Cardiac septum (tissue), 1 donor: Measurements from ENCODE around the gene GCN1. TPM values are rescaled to one million over a fixed set of nuclear protein-coding genes. Genes with fewer than 3 reads are reported as not detected.

Experiments
- DNase-seq: peaks from one replicate; pipeline ENCODE4 v3.0.0-alpha.2; 2020; ENCODE audit warnings: low spot score
- intact Hi-C: fragments of 100-400 bp; cut with DNase I; formaldehyde crosslinking; loops from one replicate; pipeline ENCODE4 v1.14.0; 2022
- microRNA-seq: library from miRNA; unstranded; fragments of <30 nt; microRNA quantifications from one replicate; pipeline ENCODE4 v1.2.0, GENCODE V29; 2020
- total RNA-seq: library from RNA; stranded (reverse); fragmentation: NEBNext Ultra II Directional; extraction: Animal tissue kit (Norgen Biotek cat#: 25700); gene quantifications from one replicate; pipeline ENCODE4 v1.2.1, GENCODE V29; 2021
- donor health status: DM: no; HTN: no; CAD: no.

Gene GCN1
- total RNA-seq, 1 donor from 2014 or later = 39.8 TPM

DNA sequence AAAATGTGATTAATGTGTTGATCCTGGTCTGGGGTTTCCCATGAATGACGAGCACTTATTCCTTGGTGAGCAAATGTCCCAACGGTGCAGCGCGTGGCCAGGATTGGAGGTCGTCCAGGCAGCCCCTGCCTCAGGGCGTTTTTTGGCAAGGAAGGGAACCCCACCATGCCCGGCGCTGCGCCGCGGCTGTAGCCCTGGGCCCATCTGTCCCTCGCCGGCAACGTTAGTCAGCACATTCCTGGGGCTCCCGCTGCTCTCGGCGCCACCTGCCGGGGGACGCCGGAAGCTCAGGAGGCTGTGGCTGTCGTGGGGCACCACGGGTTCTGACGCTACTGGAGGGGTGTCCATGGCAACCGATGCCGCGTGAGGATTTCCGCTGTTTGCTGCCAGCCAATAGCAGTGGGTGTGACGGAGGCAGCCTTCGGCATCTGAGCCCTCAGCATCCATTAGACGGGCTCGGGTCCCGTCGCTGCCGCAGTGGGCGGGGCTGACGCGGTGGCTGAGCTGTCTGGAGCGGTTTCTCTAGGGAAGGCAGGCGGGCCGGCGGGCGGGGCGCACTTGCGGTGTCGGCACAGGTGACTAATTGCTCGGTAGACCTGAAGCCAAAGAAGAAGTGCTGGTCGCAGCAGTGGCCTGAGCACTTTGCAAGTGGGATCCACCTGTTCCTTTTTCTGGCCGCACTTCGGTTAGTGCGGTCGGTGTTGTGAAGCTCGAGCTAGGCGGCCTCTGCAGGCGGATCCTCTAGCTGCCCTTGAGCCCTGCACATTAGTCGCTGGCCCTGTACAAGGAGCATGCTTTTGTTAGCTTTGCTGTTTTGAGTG lies 107.5 kb downstream of the GCN1 start:
- intact Hi-C loops = loop anchor here (5.0 kb wide), 1 partner anchor 285 kb away; no protein-coding TSS in a partner anchor
- peak; percentile 99 for DNase-seq

DNA sequence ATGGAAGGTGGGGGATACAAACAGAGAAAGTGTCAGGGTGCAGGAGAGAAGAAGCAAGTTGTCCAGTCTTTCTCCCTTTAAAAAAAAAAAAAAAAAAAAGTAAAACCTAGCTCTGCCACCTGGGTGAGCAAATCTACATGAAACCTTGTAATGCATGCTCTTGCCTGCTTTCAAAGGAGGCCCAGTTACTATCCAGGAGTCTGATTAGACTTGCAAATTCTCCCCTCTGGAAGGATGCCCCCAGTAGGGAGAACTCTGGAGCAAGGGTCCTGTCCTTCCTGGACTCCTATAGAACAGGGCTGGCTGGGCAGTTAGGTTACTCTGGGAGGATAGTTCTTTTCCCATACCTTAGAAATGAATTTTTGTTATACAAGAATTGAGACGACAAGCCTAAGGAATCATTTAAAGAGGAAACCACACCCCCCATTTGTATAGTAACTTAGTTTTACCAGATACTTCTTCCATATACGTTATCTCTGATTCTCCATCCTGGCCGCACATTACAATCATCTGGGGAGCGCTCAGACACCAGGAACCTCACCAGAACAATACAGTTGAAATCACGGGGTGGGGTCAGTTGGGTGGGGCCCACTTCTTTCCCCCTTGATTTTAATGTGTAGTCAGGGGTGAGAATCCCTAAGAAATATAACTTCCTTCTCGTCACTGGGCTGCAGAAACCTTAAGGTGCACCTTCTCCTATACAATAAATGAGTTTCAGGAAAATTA lies 108.4 kb downstream of the GCN1 start:
- DNase-seq = no peak
- intact Hi-C loops = loop anchor here (5.0 kb wide), 1 partner anchor 284 kb away; no protein-coding TSS in a partner anchor

DNA sequence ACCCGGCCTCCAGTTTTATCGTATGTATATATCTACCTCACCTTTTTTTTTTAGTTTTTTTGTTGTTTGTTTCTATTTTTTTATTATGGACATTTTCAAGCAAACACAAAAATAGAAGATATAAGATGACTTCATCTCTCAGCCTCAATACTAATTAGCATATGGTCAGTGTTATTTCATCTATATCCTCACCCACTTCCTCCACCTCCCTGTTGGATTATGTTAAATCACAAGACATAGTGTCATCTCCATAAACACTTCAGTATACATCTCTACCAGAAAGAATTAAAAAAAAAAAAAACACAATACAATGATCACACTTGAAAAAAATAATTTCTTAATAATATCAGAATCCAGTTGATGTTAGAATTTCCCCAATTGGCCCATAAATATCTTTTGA lies 112.9 kb downstream of the GCN1 start:
- intact Hi-C loops = no loop called here
- no peak for DNase-seq

DNA sequence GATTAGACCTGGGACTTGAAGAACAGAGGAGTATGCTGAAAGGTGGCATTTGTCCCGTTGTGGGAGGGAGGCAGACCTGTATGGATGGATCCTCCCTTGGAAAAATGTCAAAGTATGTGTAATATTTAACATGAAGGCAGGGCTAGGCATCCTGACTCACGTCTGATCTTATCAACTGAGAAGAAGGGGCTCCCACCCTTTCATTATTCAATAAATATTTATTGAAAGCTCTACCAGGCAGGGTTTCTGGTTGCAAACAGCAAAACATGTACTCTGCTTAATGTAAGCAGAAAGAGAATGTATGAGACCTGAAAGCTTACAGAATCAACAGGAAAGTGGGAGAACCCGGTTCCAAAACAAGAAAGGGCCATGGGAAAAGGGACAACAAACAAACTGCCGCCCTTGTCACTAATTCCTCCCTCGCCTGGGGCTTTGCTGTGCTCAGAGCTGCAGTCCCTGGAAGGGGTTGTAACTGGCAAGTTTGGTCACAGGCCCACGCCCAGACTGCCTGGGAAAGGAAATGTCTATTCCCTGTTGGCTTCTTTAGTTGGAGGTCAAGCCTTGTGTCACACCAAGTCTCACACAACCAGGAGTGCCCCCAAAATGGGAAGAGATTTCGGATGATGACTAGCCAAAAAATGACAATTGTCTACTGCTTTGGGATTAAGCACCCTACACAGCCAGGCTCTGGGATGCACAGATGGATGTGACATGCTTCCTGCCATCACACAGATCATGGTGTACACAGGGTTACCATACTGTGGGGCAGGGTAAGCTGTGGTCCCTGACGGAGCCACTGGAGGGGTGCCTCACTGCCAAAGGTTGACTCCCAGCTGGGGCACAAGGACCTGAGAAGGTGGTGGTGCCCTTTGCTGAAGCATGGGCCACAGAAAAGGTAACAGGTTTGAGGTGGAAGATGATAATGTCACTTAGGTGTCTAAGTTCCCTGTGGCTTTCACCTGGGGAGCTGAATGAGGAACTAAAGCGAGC lies 114.8 kb downstream of the GCN1 start:
- DNase-seq = no peak

DNA sequence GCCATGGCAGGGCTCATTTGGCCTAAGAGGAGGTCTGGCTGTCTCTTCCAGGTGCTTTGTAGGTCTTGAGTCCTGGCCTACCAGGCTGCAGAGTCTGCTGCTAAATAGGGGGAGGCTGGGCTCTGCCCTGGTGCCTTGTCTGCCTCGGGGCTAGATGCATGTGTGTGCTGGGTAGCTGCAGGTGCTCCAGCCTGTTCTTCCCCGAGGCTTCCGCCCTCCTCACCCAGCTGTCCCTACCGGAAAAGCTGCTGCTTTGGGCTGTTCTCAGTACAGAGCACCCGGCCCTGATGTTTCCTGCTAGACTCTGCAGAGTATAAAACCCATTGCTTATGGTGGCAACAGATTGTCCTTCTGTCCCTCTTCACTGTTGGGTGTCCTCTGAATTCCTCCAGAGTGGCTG lies 115.6 kb downstream of the GCN1 start:
- intact Hi-C loops = no loop called here
- no peak for DNase-seq

More for the DNA sequence above, 114.8 kb downstream of the GCN1 start:
- intact Hi-C loops = no loop called here

DNA sequence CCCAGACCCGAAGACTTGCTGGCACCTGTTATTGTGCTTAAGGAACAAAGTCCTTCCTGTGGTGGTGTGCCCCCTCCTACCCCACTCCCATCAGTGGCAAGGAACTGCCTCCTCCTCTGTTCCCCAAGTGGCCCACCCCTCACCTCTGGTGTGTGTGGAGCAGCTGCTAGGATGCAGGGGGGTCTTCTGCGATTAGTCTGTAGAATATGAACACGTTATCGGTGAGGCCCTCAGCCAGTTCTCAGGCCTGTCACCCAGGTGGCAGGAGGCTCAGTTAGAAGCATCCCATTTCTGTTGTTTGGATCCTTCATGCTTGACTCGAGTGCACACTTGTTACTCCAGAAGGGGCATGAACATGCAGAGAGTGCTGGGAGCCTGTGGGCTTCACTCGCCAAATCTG lies 117.3 kb downstream of the GCN1 start:
- no peak for DNase-seq
- intact Hi-C loops = no loop called here

Small RNAs within 50 kb of the gene (microRNA-seq; reads per million reads assigned to microRNA genes)
- not detected for gene MIR4498

Other genes starting within 250 kb of the GCN1 start
- gene BICDL1, start 205.5 kb downstream of the GCN1 start, total RNA-seq = 0.30 TPM
- 33.0 TPM for gene RAB35, start 78.0 kb downstream of the GCN1 start, total RNA-seq
- gene RPLP0, start 6.4 kb upstream of the GCN1 start, total RNA-seq = 594 TPM
- gene PXN, start 71.0 kb upstream of the GCN1 start, total RNA-seq = 73.8 TPM
- 27,323 TPM for gene RNU4-2, start 97.2 kb upstream of the GCN1 start, total RNA-seq
- gene RNU4-1, start 98.5 kb upstream of the GCN1 start, total RNA-seq = 3,560 TPM
- gene SIRT4, start 107.6 kb upstream of the GCN1 start, total RNA-seq = 2.4 TPM
- not detected for gene PLA2G1B, start 133.1 kb upstream of the GCN1 start, total RNA-seq
- 9.7 TPM for gene MSI1, start 174.4 kb upstream of the GCN1 start, total RNA-seq
- gene COX6A1, start 243.4 kb upstream of the GCN1 start, total RNA-seq = 232 TPM